Embryonic facial prominence (tissue), 1 donor: ENCODE results near the gene ST6GALNAC3.
"Not testable (repeated sequence)": the region's sequence is repeated elsewhere in the genome, so short reads cannot be mapped to it uniquely, and the experiment has no call there.

Experiments
- DNase-seq: peaks from one replicate; pipeline ENCODE4 v3.0.0-alpha.2; 2016; ENCODE audit errors: extremely low spot score

The ST6GALNAC3 gene

GRCh38 chr1:76632136-76632535, 557.6 kb downstream of the ST6GALNAC3 start:
- DNase-seq: no peak

GRCh38 chr1:76635784-76636183, 561.2 kb downstream of the ST6GALNAC3 start:
- DNase-seq: no peak

- no peak for DNase-seq
These were observed 564.6 kb downstream of the ST6GALNAC3 start for GRCh38 chr1:76639181-76639580.

- DNase-seq: no peak
These were observed 565.5 kb downstream of the ST6GALNAC3 start for GRCh38 chr1:76640092-76640491.

GRCh38 chr1:76640723-76641122, 566.2 kb downstream of the ST6GALNAC3 start:
- no peak for DNase-seq

GRCh38 chr1:76644139-76644538, 569.6 kb downstream of the ST6GALNAC3 start:
- DNase-seq: no peak

- DNase-seq: not testable (repeated sequence)
These were observed 578.3 kb downstream of the ST6GALNAC3 start for GRCh38 chr1:76652860-76653259.

GRCh38 chr1:76657623-76658022, 583.1 kb downstream of the ST6GALNAC3 start:
- no peak for DNase-seq

- no peak for DNase-seq
These were observed 584.8 kb downstream of the ST6GALNAC3 start for GRCh38 chr1:76659171-76659940.

GRCh38 chr1:76661531-76661930, 587.0 kb downstream of the ST6GALNAC3 start:
- DNase-seq: no peak

- DNase-seq: no peak
These were observed 592.0 kb downstream of the ST6GALNAC3 start for GRCh38 chr1:76666499-76666898.

- no peak for DNase-seq
These were observed 593.5 kb downstream of the ST6GALNAC3 start for GRCh38 chr1:76668046-76668445.

GRCh38 chr1:76669131-76669530, 594.6 kb downstream of the ST6GALNAC3 start:
- no peak for DNase-seq

- no peak for DNase-seq
These were observed 595.2 kb downstream of the ST6GALNAC3 start for GRCh38 chr1:76669624-76670315.

- DNase-seq: no peak
These were observed 600.2 kb downstream of the ST6GALNAC3 start for GRCh38 chr1:76674689-76675210.

GRCh38 chr1:76677416-76678405, 603.2 kb downstream of the ST6GALNAC3 start:
- DNase-seq: no peak

- DNase-seq: no peak
These were observed 605.1 kb downstream of the ST6GALNAC3 start for GRCh38 chr1:76679534-76680152.

- no peak for DNase-seq
These were observed 606.1 kb downstream of the ST6GALNAC3 start for GRCh38 chr1:76680651-76681050.

GRCh38 chr1:76682138-76682537, 607.6 kb downstream of the ST6GALNAC3 start:
- no peak for DNase-seq
